Neuronal stem cell (in vitro differentiated cells): ENCODE measurements around the gene ZDHHC22.

ENCODE experiments used
- DNase-seq: peaks from one replicate; pipeline ENCODE4 v3.0.0-alpha.2; 2013; ENCODE audit warnings: low spot score
- H2AFZ ChIP-seq: one replicate; pipeline ENCODE4 v1.6.1; 2013; ENCODE audit warnings: mild to moderate bottlenecking, low read length, inconsistent platforms
- H2AK5ac ChIP-seq: 2 replicates; pipeline ENCODE4 v1.6.1; 2013; ENCODE audit warnings: low read depth, mild to moderate bottlenecking, inconsistent platforms, low read length, moderate library complexity, mixed read lengths
- H2BK120ac ChIP-seq: 2 replicates; pipeline ENCODE4 v1.6.1; 2013; ENCODE audit warnings: low read depth, mild to moderate bottlenecking, inconsistent platforms, low read length, moderate library complexity, mixed read lengths
- H2BK12ac ChIP-seq: one replicate; pipeline ENCODE4 v1.6.1; 2013; ENCODE audit warnings: low read length, inconsistent platforms
- H2BK15ac ChIP-seq: 2 replicates; pipeline ENCODE4 v1.6.1; 2013; ENCODE audit warnings: mild to moderate bottlenecking, low read length, inconsistent platforms, mixed read lengths
- H2BK5ac ChIP-seq: one replicate; pipeline ENCODE4 v1.6.1; 2013; ENCODE audit warnings: inconsistent platforms, mild to moderate bottlenecking, low read length, moderate library complexity
- H3K14ac ChIP-seq: one replicate; pipeline ENCODE4 v1.6.1; 2013; ENCODE audit warnings: low read length, inconsistent platforms
- H3K18ac ChIP-seq: 2 replicates; pipeline ENCODE4 v1.6.1; 2013; ENCODE audit warnings: low read length, inconsistent platforms
- H3K23ac ChIP-seq: 2 replicates; pipeline ENCODE4 v1.6.1; 2013; ENCODE audit warnings: low read depth, mild to moderate bottlenecking, mixed read lengths, low read length, inconsistent platforms; ENCODE audit not compliant: poor library complexity
- H3K27ac ChIP-seq: replicated peaks from 3 replicates; pipeline ENCODE4 v1.5.1; 2013; ENCODE audit warnings: low read length, inconsistent platforms
- H3K27me3 ChIP-seq, 3 experiments: 2 replicates each; pipeline ENCODE4 v1.6.1; 2013; ENCODE audit warnings: low read length in 3 of 3, mild to moderate bottlenecking in 2 of 3, inconsistent platforms in 1 of 3, low read depth in 1 of 3, mixed read lengths in 1 of 3, moderate library complexity in 1 of 3; ENCODE audit not compliant: control insufficient read depth in 3 of 3, insufficient read depth in 3 of 3
- H3K36me3 ChIP-seq, 2 donors: replicated peaks in 1 of 2; 2 replicates each; pipeline ENCODE4 v1.6.1; 2013; ENCODE audit warnings: low read length in 2 of 2; ENCODE audit not compliant: control insufficient read depth in 2 of 2, insufficient read depth in 2 of 2
- H3K4ac ChIP-seq: 2 replicates; pipeline ENCODE4 v1.6.1; 2013; ENCODE audit warnings: inconsistent platforms, mild to moderate bottlenecking, low read length, moderate library complexity
- H3K4me1 ChIP-seq, 2 donors: 1 replicate in 1 of 2; 2 replicates in 1 of 2; pipeline ENCODE4 v1.6.1; 2013; ENCODE audit warnings: low read length in 2 of 2, low read depth in 1 of 2; ENCODE audit not compliant: control insufficient read depth in 2 of 2, insufficient read depth in 1 of 2
- H3K4me2 ChIP-seq: one replicate; pipeline ENCODE4 v1.6.1; 2013; ENCODE audit warnings: mild to moderate bottlenecking, low read length, inconsistent platforms; ENCODE audit not compliant: insufficient read depth, poor library complexity, severe bottlenecking
- H3K4me3 ChIP-seq, 2 donors: 2 replicates each; pipeline ENCODE4 v1.5.1; 2013; ENCODE audit warnings: low read length in 2 of 2, mild to moderate bottlenecking in 2 of 2, inconsistent platforms in 1 of 2, moderate library complexity in 1 of 2
- H3K79me1 ChIP-seq: one replicate; pipeline ENCODE4 v1.6.1; 2013; ENCODE audit warnings: low read depth, mild to moderate bottlenecking, inconsistent platforms, low read length, moderate library complexity
- H3K9ac ChIP-seq: one replicate; pipeline ENCODE4 v1.6.1; 2013; ENCODE audit warnings: mild to moderate bottlenecking, low read depth, low read length, inconsistent platforms; ENCODE audit not compliant: poor library complexity
- H3K9me3 ChIP-seq, 2 donors: replicated peaks in 1 of 2; 2 replicates each; pipeline versions ENCODE3 to v1.6.1; 2013; ENCODE audit warnings: low read length in 2 of 2, mild to moderate bottlenecking in 2 of 2, inconsistent platforms in 1 of 2, low read depth in 1 of 2, mixed read lengths in 1 of 2, moderate library complexity in 1 of 2; ENCODE audit not compliant: control insufficient read depth in 2 of 2, insufficient read depth in 1 of 2
- H4K8ac ChIP-seq: one replicate; pipeline ENCODE4 v1.6.1; 2013; ENCODE audit warnings: low read depth, mild to moderate bottlenecking, inconsistent platforms, low read length, moderate library complexity
- H4K91ac ChIP-seq: one replicate; pipeline ENCODE4 v1.6.1; 2013; ENCODE audit warnings: low read length, low read depth, mild to moderate bottlenecking, inconsistent platforms; ENCODE audit not compliant: poor library complexity
- WGBS, 2 donors: extraction: QIAGEN DNeasy Blood & Tissue Kit; methylation state at CpG; one replicate each; pipeline ENCODE4 v1.1.7; 2013; ENCODE audit warnings: missing lambda C conversion rate in 2 of 2, mixed read lengths in 1 of 2; ENCODE audit not compliant: insufficient read length in 2 of 2, insufficient replicate concordance in 1 of 2; ENCODE audit errors: extremely low coverage in 2 of 2; 5-methylcytosine and 5-hydroxymethylcytosine counted together

ZDHHC22 gene

DNA sequence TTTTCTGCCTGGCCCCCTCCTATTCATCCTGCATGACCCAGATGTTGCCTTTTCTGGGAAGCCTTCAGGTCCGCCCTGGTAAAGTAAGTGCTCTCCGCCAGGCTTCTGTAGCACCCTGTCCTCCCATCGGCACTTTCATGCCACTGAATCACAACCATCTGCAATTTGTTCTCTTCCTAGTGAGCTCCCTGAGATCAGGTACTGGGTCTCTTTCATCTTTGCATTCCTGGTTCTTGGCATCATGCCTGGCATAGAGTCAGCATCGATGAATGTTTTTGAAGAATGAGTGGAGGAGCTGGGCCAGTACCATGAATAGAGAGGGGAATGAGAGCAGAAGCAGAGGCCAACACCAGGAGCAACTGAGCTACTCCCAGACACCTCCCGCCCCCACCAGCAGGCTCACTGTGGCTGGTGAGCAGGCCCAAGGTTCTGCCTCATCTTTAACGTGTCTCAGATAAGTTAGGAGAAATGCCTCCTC is 13.1 kb downstream of the ZDHHC22 start:
- Histone ChIP-seq H3K9ac (no peak overlapping the region), H3K23ac (no peak overlapping the region), H4K91ac (no peak overlapping the region), H3K36me3 (no peaks in the 10 kb centered on the region), H2BK5ac (no peak overlapping the region), H3K27ac (no peak overlapping the region), H4K8ac (no peak overlapping the region), H2BK120ac (no peak overlapping the region), H3K79me1 (no peaks in the 10 kb centered on the region), H2BK15ac (no peak overlapping the region), H3K27me3 (peaks cover 0 to 15% (median 7%) of the 10 kb centered on the region in 3 experiments), H3K9me3 (no peaks in the 10 kb centered on the region), H3K4me3 (no peak overlapping the region), H3K4ac (no peak overlapping the region), H3K4me1 (peaks cover 4 to 5% of the 10 kb centered on the region in 2 donors), H2BK12ac (no peak overlapping the region), H3K14ac (peak overlapping the region; percentile 57), H3K4me2 (no peak overlapping the region), H2AK5ac (no peak overlapping the region), H2AFZ (no peak overlapping the region), H3K18ac (no peak overlapping the region)
- no peak for DNase-seq
- WGBS, 2 donors, result no CpG with 5 or more reads among the region's 6 CpGs

DNA sequence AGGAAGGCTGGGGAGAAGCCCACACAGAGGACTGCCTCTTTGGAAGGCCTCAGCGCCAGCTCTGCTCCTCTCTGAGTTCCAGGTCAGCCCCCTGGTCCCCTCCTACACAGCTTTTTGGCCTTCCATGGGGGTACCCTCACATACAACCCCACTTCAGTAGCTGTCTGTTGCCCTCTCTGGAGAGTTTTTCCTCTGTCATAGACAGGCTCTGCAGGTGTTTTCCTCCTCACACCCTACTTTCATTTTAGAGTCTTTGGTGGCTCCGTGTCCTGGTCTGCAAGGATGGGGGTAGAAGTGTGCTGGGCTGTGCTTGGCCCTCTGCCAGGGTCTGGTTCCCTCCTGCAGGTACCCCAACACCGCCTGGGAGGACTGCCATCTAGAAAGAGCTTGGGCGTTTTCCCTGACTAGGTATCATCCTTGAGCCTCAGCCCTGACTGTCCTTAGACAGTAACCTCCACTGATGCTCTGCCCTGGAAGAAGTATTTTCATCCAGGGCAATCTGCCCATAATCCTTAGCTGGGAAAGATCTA is 15.1 kb downstream of the ZDHHC22 start:
- Histone ChIP-seq H3K36me3 (no peaks in the 10 kb centered on the region), H4K91ac (no peak overlapping the region), H3K4me2 (no peak overlapping the region), H3K27ac (no peak overlapping the region), H2AFZ (no peak overlapping the region), H2AK5ac (no peak overlapping the region), H2BK12ac (no peak overlapping the region), H2BK15ac (no peak overlapping the region), H3K4me3 (no peak overlapping the region), H3K79me1 (no peaks in the 10 kb centered on the region), H3K18ac (no peak overlapping the region), H2BK120ac (no peak overlapping the region), H2BK5ac (no peak overlapping the region), H3K4me1 (peaks cover 4 to 13% of the 10 kb centered on the region in 2 donors), H4K8ac (no peak overlapping the region), H3K14ac (no peak overlapping the region), H3K9me3 (no peaks in the 10 kb centered on the region), H3K9ac (no peak overlapping the region), H3K23ac (no peak overlapping the region), H3K27me3 (peaks cover 0 to 15% (median 7%) of the 10 kb centered on the region in 3 experiments), H3K4ac (no peak overlapping the region)
- whole genome bisulfite sequencing, 2 donors, result no CpG with 5 or more reads among the region's 4 CpGs
- DNase-seq, result no peak

DNA sequence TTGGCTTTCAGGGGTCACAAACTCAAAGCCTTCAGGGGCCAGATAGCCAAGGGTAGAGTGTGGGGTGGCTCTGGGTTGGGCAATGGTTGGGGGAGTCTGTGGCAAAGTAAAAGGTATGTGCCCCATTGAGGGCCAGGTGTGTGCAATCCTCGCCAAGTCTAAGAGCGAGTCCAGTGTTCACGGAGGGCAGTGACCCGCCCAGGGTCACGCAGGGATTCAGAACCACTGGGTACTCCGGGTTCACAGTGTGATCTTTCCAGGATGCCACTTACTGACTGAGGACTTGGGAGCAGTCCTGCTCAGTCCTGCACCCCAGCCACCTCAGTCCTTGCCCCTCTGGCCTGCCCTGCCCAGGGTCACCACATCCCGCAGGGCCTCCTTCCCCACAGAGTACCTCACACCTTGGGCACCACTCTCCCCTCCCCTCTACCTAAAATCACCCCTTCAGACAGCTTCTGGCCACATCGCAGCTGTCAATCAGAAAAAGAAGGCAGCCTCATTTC is 15.7 kb downstream of the ZDHHC22 start:
- Histone ChIP-seq H3K9ac (no peak overlapping the region), H3K27me3 (peaks cover 0 to 15% (median 7%) of the 10 kb centered on the region in 3 experiments), H3K79me1 (no peaks in the 10 kb centered on the region), H2BK12ac (no peak overlapping the region), H4K91ac (peak overlapping the region; percentile 33), H4K8ac (no peak overlapping the region), H3K18ac (peak overlapping the region; percentile 1), H2BK5ac (no peak overlapping the region), H3K14ac (no peak overlapping the region), H3K23ac (no peak overlapping the region), H3K36me3 (no peaks in the 10 kb centered on the region), H2AK5ac (no peak overlapping the region), H2BK15ac (peak overlapping the region; percentile 42), H2BK120ac (peak overlapping the region; percentile 56), H3K4me3 (no peak overlapping the region), H3K27ac (no peak overlapping the region), H2AFZ (no peak overlapping the region), H3K4me1 (peaks cover 4 to 19% of the 10 kb centered on the region in 2 donors), H3K9me3 (no peaks in the 10 kb centered on the region), H3K4me2 (no peak overlapping the region), H3K4ac (no peak overlapping the region)
- no CpG with 5 or more reads among the region's 8 CpGs for WGBS, 2 donors
- DNase-seq, result no peak

DNA sequence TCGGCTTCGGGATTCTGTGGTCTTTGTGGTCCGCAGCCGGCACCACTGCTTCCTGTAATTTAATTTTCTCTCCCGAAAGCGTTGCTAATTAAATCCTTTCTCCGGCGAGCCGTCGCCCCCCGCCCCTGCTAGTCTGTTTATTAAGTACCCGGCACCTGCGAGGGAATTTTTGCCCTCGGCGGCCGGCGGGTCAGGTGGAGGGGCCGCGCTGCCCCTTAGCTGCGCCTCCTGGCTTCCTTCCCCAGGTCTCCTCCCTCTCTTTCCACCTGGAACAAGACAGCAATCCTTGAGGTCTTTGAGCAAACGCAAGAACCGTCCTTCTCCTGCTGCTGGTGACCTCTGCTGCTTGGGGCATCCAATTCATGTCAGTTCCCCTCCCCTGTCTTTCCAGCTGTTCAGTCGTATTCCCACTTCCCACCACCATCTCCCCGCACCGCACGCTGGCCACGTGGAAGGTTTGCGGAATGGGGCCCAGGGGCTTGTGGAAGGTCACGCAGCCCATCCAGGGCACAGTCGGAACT is 16.2 kb downstream of the ZDHHC22 start:
- Histone ChIP-seq H3K18ac (peak overlapping the region; percentile 86), H3K23ac (no peak overlapping the region), H3K9ac (peak overlapping the region; percentile 67), H4K8ac (no peak overlapping the region), H3K27ac (no peak overlapping the region), H3K4me1 (peaks cover 4 to 23% of the 10 kb centered on the region in 2 donors), H2AK5ac (no peak overlapping the region), H3K36me3 (no peaks in the 10 kb centered on the region), H2BK12ac (no peak overlapping the region), H3K14ac (peak overlapping the region; percentile 86), H2BK15ac (no peak overlapping the region), H3K79me1 (no peaks in the 10 kb centered on the region), H4K91ac (no peak overlapping the region), H2BK5ac (no peak overlapping the region), H2AFZ (peak overlapping the region; percentile 70), H3K9me3 (no peaks in the 10 kb centered on the region), H3K4ac (no peak overlapping the region), H3K4me3 (peak overlapping the region in 1 of 2 donors; percentile 83), H2BK120ac (peak overlapping the region; percentile 56), H3K27me3 (peaks cover 0 to 15% (median 7%) of the 10 kb centered on the region in 3 experiments), H3K4me2 (peak overlapping the region; percentile 90)
- DNase-seq, result no peak
- no CpG with 5 or more reads among the region's 30 CpGs for WGBS, 2 donors
